ENCODE measurements around the gene UNC119B.
A peak's percentile ranks its signal among the peaks of the same experiment; 100 is the strongest.
"Not testable (repeated sequence)": the region's sequence is repeated elsewhere in the genome, so short reads cannot be mapped to it uniquely, and the experiment has no call there.

The UNC119B gene

DNA sequence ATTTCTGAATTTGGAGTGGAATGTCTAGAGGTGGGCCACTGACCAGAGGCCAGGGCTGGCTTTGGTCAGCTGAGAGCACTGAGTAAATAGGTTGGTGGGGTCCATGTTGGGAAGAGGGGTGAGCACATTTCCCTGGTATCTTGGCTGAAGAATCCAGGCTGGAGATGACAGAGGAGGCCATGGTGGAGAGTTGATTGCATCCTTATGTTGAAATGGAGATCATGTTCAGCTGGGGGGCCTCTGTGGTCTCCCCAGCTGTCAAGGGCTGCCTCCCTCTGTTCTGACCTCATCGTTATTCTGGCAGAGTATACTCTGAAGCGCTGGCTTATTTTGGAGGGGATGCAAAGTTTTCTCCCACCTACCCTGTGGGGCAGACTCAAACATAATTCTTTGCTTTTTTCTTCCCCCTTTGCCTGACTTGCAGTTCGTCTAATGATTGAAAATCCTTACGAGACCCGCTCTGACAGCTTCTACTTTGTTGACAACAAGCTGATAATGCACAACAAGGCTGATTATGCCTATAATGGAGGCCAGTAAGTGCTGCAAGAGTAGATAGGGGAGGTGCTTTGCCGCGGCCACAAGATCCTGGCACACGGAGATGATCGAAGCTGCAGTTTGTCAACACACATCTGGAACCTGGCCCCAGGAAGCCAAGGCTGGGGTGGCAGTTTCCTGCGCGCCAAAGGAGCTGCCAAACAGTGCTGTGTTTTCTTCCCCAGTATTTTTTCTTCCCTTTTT is 9.4 kb downstream of the UNC119B start:
- no peak for DNase-seq (ENCODE audit: low read depth, low spot score)

GRCh38 chr12:120720234-120720986 is 10.2 kb downstream of the UNC119B start:
- peak; percentile 62 for DNase-seq (ENCODE audit: low read depth, low spot score)

GRCh38 chr12:120720987-120721801 is 10.9 kb downstream of the UNC119B start:
- DNase-seq (ENCODE audit: low read depth, low spot score) = no peak

- no peak for DNase-seq (ENCODE audit: low read depth, low spot score)
Observed at GRCh38 chr12:120721866-120722265, 11.6 kb downstream of the UNC119B start.

GRCh38 chr12:120722784-120723183 is 12.5 kb downstream of the UNC119B start:
- no peak for DNase-seq (ENCODE audit: low read depth, low spot score)

GRCh38 chr12:120724720-120725119 is 14.5 kb downstream of the UNC119B start:
- DNase-seq (ENCODE audit: low read depth, low spot score) = no peak

DNA sequence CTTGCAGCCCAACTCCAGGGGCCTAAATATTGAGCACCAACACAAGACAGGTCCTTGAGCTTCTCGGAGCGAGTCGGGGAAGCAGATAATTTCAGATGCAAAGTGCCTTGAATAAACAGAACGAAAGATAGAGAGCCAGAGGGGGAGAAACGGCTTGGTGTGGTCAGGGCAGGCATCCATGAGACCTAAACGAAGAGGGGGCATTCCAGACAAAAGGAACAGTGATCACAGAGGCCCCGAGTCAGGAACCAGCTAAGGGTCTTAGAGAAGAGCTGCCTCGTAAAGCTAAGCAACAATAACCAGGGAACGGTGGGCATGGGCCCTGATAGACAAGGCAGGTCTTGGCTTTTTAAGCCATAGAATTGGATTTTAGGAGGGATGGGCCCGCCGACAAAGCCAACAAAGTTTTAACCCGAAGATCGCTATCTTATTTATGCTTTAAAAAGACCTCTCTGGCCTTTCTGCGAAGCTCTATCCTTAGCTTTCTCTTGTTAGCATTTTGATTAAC is 14.9 kb downstream of the UNC119B start:
- DNase-seq (ENCODE audit: low read depth, low spot score) = no peak

- DNase-seq (ENCODE audit: low read depth, low spot score) = peak; percentile 95
Observed at GRCh38 chr12:120725659-120726509, 15.6 kb downstream of the UNC119B start, which contains the start of gene ACADS. TSS of gene ACADS (plus strand) at chr12:120725826. CDS start at chr12:120725886, 60 bp downstream.

GRCh38 chr12:120726510-120726793 is 16.2 kb downstream of the UNC119B start:
- DNase-seq (ENCODE audit: low read depth, low spot score) = no peak

GRCh38 chr12:120726961-120727360 is 16.7 kb downstream of the UNC119B start:
- no peak for DNase-seq (ENCODE audit: low read depth, low spot score)

DNA sequence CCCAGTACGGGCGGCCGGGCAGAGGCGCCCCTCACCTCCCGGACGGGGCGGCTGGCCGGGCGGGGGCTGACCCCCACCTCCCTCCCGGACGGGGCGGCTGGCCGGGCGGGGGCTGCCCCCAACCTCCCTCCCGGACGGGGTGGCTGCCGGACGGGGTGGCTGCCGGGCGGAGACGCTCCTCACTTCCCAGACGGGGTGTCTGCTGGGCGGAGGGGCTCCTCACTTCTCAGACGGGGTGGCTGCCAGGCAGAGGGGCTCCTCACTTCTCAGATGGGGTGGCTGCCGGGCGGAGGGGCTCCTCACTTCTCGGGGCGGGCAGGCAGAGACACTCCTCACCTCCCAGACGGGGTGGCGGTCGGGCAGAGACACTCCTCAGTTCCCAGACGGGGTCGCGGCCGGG is 21.9 kb downstream of the UNC119B start:
- not testable (repeated sequence) for DNase-seq (ENCODE audit: low read depth, low spot score)

DNA sequence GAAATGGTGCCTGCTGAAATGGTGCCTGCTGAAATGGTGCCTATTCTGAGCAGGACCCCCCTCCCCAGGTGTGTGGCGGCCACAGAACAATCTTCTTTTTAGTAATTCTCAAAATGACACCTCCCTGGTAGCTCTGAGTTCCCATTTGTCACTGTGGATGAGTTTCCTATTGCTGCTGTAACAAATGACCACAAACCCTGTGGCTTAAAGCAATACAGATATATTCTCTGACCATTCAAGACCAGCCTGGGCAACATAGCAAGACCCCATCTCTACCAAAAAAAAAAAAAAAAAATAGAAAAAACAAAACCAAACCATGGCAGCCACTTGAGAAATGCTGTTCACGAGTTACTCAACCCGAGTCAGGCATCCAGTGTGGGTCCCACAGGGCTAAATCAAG is 23.3 kb downstream of the UNC119B start:
- DNase-seq (ENCODE audit: low read depth, low spot score) = no peak

DNA sequence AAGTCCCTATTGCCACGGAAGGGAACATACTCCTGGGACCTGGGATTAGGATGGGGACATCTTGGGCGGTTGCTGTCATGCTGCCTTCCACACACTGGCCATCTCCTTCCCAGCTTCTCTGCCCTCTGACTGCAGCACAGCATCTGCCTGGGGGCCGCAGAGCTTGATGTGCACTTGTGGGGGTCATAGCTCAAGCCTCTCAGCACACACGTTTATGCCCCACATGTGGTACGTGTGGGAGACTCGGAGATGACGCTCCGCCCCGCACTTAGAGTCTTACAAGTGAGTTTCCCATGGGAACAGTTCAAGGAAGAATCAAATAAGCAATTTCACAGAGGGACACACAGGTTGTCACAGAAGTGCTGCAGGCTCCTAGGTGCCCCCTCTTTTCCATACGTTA is 24.0 kb downstream of the UNC119B start:
- no peak for DNase-seq (ENCODE audit: low read depth, low spot score)

GRCh38 chr12:120735181-120735580 is 24.9 kb downstream of the UNC119B start:
- no peak for DNase-seq (ENCODE audit: low read depth, low spot score)

- no peak for DNase-seq (ENCODE audit: low read depth, low spot score)
Observed at GRCh38 chr12:120736404-120737331, 26.4 kb downstream of the UNC119B start.

DNA sequence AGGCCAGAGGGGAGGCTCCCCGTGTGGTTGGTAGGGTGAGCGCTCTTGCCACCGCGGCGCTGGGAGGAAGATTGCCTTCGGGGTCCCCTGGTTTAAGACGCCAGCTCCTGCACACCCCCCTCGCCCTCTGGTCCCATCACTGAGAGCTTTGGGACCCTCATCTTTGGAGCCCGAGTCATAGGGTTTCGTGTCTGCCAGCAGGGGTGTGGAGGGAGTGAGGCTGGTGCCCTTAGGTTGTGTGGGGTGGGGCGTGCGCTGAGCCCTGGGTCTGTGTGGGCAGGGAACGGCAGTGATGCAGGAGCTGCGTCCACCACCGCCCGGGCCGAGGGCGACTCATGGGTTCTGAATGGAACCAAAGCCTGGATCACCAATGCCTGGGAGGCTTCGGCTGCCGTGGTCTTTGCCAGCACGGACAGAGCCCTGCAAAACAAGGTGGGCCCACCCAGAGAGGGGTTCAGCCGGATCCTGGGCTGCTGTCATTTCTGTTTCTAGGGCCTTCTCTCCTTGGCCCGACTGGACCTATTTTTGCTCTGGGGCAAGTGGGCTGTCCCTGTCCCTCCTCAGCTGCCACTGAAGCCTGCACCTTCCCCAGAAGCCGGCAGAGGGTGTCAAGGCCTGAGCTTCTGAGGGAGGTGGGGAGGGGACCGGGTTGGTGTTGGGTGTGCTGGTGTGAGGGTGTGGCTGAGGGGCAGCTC is 27.4 kb downstream of the UNC119B start:
- peak; percentile 40 for DNase-seq (ENCODE audit: low read depth, low spot score)

- no peak for DNase-seq (ENCODE audit: low read depth, low spot score)
Observed at GRCh38 chr12:120738252-120739030, 28.2 kb downstream of the UNC119B start.

- no peak for DNase-seq (ENCODE audit: low read depth, low spot score)
Observed at GRCh38 chr12:120739031-120739762, 28.9 kb downstream of the UNC119B start.
